ENCODE data around the gene FH. TPM values are rescaled to one million over a fixed set of nuclear protein-coding genes. Genes with fewer than 3 reads are reported as not detected.

FH gene
- total and polyA plus RNA-seq, 2 of the 13 experiments (the other 11 are each of a cell fraction or from before 2014, with no cell fraction given) = 39.2 to 152 TPM

GRCh38 chr1:241519308-241520079 lies at the start of gene FH (continued):
- TF ChIP-seq ZNF616 (CRISPR knock-in tag; IDR thresholded peaks at IDR 0.05; ENCODE audit: low read depth) (0 out of 2 replicates have a peak, but pooled peaks have one; percentile 66), ISL2 (CRISPR knock-in tag; IDR thresholded peaks at IDR 0.05) (peak; percentile 34; the same call in 1 of the 2 replicates), GABPA (IDR thresholded peaks at IDR 0.05; ENCODE audit: low read depth, low read length) (no peak), GABPA (CRISPR knock-in tag; IDR thresholded peaks at IDR 0.05; ENCODE audit: low read depth) (peak; percentile 55; the same call in 1 of the 2 replicates), PRDM10 (CRISPR knock-in tag; IDR thresholded peaks at IDR 0.05; ENCODE audit: low read depth) (no peak), ZBTB44 (CRISPR knock-in tag; IDR thresholded peaks at IDR 0.05) (no peak), ZFAT (CRISPR knock-in tag; conservative IDR thresholded peaks at IDR 0.05) (no peak), ZNF484 (CRISPR knock-in tag; IDR thresholded peaks at IDR 0.05; ENCODE audit: borderline replicate concordance, low read depth) (no peak), CC2D1A (CRISPR knock-in tag; IDR thresholded peaks at IDR 0.05) (no peak), TBP (CRISPR knock-in tag; IDR thresholded peaks at IDR 0.05) (no peak), ETV6 (CRISPR knock-in tag; conservative IDR thresholded peaks at IDR 0.05) (0 out of 2 replicates have a peak, but pooled peaks have one; percentile 56), ASH2L (IDR thresholded peaks at IDR 0.05; ENCODE audit: insufficient read length, low read depth, low read length) (peak; percentile 84), ZFP36 (IDR thresholded peaks at IDR 0.05; ENCODE audit: borderline replicate concordance, low read depth, low read length, partially characterized antibody) (no peak), KLF16 (CRISPR knock-in tag; IDR thresholded peaks at IDR 0.05) (0 out of 4 replicates have a peak, but pooled peaks of 1 of the 2 experiments have one; percentile 60), NR2F2 (IDR thresholded peaks at IDR 0.05; ENCODE audit: borderline replicate concordance, low read depth) (no peak; the same call in 1 of the 2 replicates), ARID3A (IDR thresholded peaks at IDR 0.05; ENCODE audit: low read depth, low read length) (no peak), CREM (IDR thresholded peaks at IDR 0.05) (peak; percentile 62), CREM (CRISPR knock-in tag; IDR thresholded peaks at IDR 0.05) (no peak), ZNF782 (CRISPR knock-in tag; IDR thresholded peaks at IDR 0.05; ENCODE audit: borderline replicate concordance) (0 out of 2 replicates have a peak, but pooled peaks have one; percentile 37), ZFP91 (CRISPR knock-in tag; IDR thresholded peaks at IDR 0.05; ENCODE audit: borderline replicate concordance) (peak; percentile 89), RAD21 (CRISPR knock-in tag; IDR thresholded peaks at IDR 0.05) (peak; percentile 27; the same call in 1 of the 2 replicates)
